Measurements from ENCODE around the gene ATP10B. TPM values are rescaled to one million over a fixed set of nuclear protein-coding genes. Genes with fewer than 3 reads are reported as not detected.

ATP10B gene
- total and polyA plus RNA-seq, 2 experiments from 2014 or later, result not detected

DNA sequence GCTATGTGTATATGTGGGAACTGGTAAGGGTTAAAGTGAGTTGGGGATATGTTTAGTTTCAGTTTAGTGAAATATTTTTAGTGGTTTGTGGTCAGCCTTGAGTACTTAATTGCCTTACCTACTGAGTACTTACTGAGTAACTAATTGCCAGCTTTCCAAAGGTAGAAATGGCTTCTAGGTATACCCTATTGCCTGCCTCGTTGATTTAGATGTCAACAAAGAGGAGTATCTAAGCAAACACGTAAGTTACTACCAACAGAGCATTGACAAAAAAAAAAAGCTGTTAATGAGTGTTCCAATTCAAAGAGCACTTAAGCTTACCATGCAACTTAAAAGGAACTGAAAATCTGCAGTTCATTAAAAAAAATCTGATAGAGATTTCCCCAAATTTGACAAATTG is 8.8 kb downstream of the ATP10B start:
- no peak for DNase-seq
- H3K9me2 ChIP-seq (ENCODE audit: insufficient read depth), result no peaks in the 10 kb centered on the region
- WGBS, 2 experiments (ENCODE audit: low coverage in 1 of 2, low lambda C conversion rate in 2 of 2, missing lambda C conversion rate in 2 of 2), result 1 to 2% methylated on average over 2 of the region's 2 CpGs
- H3K4me2 ChIP-seq (ENCODE audit: unreplicated experiment), result no peak overlapping the region
- H4K20me1 ChIP-seq (ENCODE audit: insufficient read depth), result no peaks in the 10 kb centered on the region
- H3K4me3 ChIP-seq, result no peak overlapping the region
- H2AFZ ChIP-seq, result no peak overlapping the region
- in situ Hi-C loops (cut with MboI), result no loop called here
- no peak overlapping the region for H3K27ac ChIP-seq
- H3K79me2 ChIP-seq (ENCODE audit: insufficient read depth), result no peaks in the 10 kb centered on the region
- no peaks in the 10 kb centered on the region for H3K4me1 ChIP-seq (ENCODE audit: insufficient read depth)
- H3K36me3 ChIP-seq (ENCODE audit: low read depth), result no peaks in the 10 kb centered on the region
- no peak for TF ChIP-seq EZH2phosphoT487 (IDR thresholded peaks at IDR 0.05; ENCODE audit: insufficient read depth, low read depth)
- no peak for TF ChIP-seq EZH2 (IDR thresholded peaks at IDR 0.05; ENCODE audit: insufficient read depth, poor library complexity, severe bottlenecking)
- H3K9ac ChIP-seq, result no peak overlapping the region
- H3F3A ChIP-seq (ENCODE audit: insufficient read depth), result no peaks in the 10 kb centered on the region
- H3K9me3 ChIP-seq (ENCODE audit: low read depth), result no peaks in the 10 kb centered on the region
- no peaks in the 10 kb centered on the region for H3K27me3 ChIP-seq (replicated peaks; ENCODE audit: insufficient read depth)

DNA sequence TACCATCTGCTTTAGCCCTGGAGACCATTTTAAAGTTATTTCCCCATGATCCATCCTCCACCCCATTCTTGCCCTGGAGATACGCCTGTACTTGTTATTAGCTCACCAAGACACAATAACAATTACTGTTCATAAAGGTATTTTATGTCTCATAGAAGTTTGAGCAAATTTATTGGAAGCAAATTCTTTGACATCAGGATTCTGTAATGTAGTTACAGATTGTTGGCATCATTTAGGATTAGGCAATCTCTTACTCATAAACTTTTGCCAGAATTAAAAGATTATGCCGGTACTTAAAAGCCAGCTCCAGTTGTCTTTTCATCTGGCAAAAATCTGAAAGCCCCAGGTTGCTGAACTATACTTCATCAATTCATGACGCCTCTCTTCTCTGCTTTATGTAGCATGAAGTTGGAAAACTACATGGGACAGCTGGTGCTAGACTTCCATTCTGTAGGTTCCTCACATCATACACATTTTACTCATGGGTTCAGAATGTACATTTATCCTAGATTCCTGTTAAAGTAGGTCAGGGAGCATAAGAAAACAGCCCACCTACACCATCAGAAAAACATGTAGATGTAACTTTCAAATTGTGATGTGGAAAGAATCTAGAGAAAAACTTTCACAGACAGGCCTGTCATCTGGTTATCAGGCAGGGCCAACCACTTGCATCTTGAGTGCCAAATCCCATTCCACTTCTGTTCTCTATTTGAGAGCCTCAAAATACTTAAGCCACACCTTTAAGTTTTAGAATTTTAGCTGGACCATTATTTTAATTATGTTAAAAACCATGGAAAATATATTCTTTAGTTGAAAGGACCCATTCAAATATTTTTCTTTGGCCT is 14.0 kb downstream of the ATP10B start:
- TF ChIP-seq EZH2 (IDR thresholded peaks at IDR 0.05; ENCODE audit: insufficient read depth, poor library complexity, severe bottlenecking) (no peak), EZH2phosphoT487 (IDR thresholded peaks at IDR 0.05; ENCODE audit: insufficient read depth, low read depth) (no peak)
- in situ Hi-C loops (cut with MboI), result no loop called here
- DNase-seq, result peak; percentile 47

DNA sequence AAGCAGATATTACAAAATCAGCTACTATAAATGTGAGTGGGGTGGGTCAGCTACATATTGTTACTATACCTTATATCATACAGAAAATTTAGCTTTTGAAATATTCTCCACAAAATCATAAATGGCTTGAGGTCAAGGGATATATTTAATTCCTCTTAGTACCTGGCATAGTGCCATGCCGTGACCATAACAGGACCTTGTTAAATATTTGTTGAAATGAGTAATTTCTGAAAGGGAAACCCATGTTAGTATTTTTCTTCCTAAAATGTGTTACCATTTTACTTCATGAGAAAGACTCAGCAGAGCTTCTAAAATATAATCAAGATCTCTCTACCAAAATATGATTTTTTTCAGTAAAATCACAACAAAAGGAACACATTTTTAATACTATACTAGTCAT is 14.8 kb downstream of the ATP10B start:
- H3K27me3 ChIP-seq (replicated peaks; ENCODE audit: insufficient read depth), result no peaks in the 10 kb centered on the region
- H3K9me2 ChIP-seq (ENCODE audit: insufficient read depth), result no peaks in the 10 kb centered on the region
- no peak overlapping the region for H3K27ac ChIP-seq
- no peaks in the 10 kb centered on the region for H3F3A ChIP-seq (ENCODE audit: insufficient read depth)
- no peaks in the 10 kb centered on the region for H3K79me2 ChIP-seq (ENCODE audit: insufficient read depth)
- no peak overlapping the region for H2AFZ ChIP-seq
- DNase-seq, result no peak
- H3K4me1 ChIP-seq (ENCODE audit: insufficient read depth), result no peaks in the 10 kb centered on the region
- no peak overlapping the region for H3K9ac ChIP-seq
- no peaks in the 10 kb centered on the region for H4K20me1 ChIP-seq (ENCODE audit: insufficient read depth)
- WGBS, 2 experiments (ENCODE audit: low coverage in 1 of 2, low lambda C conversion rate in 2 of 2, missing lambda C conversion rate in 2 of 2), result 0% methylated on average over 1 of the region's 1 CpG
- H3K4me2 ChIP-seq (ENCODE audit: unreplicated experiment), result no peak overlapping the region
- in situ Hi-C loops (cut with MboI), result no loop called here
- no peaks in the 10 kb centered on the region for H3K36me3 ChIP-seq (ENCODE audit: low read depth)
- TF ChIP-seq EZH2 (IDR thresholded peaks at IDR 0.05; ENCODE audit: insufficient read depth, poor library complexity, severe bottlenecking) (no peak), EZH2phosphoT487 (IDR thresholded peaks at IDR 0.05; ENCODE audit: insufficient read depth, low read depth) (no peak)
- H3K9me3 ChIP-seq (ENCODE audit: low read depth), result no peaks in the 10 kb centered on the region
- H3K4me3 ChIP-seq, result no peak overlapping the region

More for the DNA sequence above, 14.0 kb downstream of the ATP10B start:
- Histone ChIP-seq H3K4me3 (no peak overlapping the region), H3K9me2 (ENCODE audit: insufficient read depth) (no peaks in the 10 kb centered on the region), H3F3A (ENCODE audit: insufficient read depth) (no peaks in the 10 kb centered on the region), H3K4me2 (ENCODE audit: unreplicated experiment) (no peak overlapping the region), H4K20me1 (ENCODE audit: insufficient read depth) (no peaks in the 10 kb centered on the region), H3K4me1 (ENCODE audit: insufficient read depth) (no peaks in the 10 kb centered on the region), H3K9me3 (ENCODE audit: low read depth) (no peaks in the 10 kb centered on the region), H2AFZ (no peak overlapping the region), H3K79me2 (ENCODE audit: insufficient read depth) (no peaks in the 10 kb centered on the region), H3K36me3 (ENCODE audit: low read depth) (no peaks in the 10 kb centered on the region), H3K27me3 (replicated peaks; ENCODE audit: insufficient read depth) (no peaks in the 10 kb centered on the region), H3K9ac (no peak overlapping the region), H3K27ac (no peak overlapping the region)
- 1 to 7% methylated on average over 3 of the region's 3 CpGs for WGBS, 2 experiments (ENCODE audit: low coverage in 1 of 2, low lambda C conversion rate in 2 of 2, missing lambda C conversion rate in 2 of 2)

DNA sequence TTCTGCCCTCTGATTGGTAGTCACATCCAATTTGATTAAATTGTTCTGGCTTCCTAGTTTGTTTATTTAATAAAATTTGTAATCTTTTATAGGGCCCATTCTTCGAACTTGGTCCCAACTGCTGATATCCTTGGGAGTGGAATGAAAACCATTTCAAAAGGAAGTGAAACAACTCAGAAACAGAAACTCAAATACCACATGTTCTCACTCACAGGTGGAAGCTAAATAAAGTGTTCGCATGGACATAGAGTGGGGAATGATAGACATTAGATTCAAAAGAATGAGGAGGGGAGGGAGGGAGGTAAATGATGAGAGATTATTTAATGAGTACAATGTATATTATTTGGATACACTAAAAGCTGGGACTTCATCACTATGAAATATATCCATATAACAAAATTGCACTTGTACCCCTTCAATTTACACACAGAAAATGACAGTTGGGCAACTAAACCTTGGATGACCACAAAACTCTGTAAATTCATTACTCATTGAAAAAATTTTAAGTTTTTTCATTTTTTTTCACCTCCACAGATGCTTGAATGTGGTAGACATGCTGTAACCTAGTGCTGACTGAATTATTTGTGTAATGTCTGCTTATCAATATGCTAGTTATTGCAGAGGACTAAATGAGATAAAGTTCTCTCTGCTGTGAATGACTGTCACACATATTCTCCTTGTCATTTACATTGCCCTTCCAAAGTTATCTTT is 16.0 kb downstream of the ATP10B start:
- Histone ChIP-seq H2AFZ (no peak overlapping the region), H3K9ac (no peak overlapping the region), H3K27me3 (replicated peaks; ENCODE audit: insufficient read depth) (no peaks in the 10 kb centered on the region), H3F3A (ENCODE audit: insufficient read depth) (no peaks in the 10 kb centered on the region), H4K20me1 (ENCODE audit: insufficient read depth) (no peaks in the 10 kb centered on the region), H3K9me3 (ENCODE audit: low read depth) (no peaks in the 10 kb centered on the region), H3K4me3 (no peak overlapping the region), H3K9me2 (ENCODE audit: insufficient read depth) (no peaks in the 10 kb centered on the region), H3K27ac (no peak overlapping the region), H3K79me2 (ENCODE audit: insufficient read depth) (no peaks in the 10 kb centered on the region), H3K4me1 (ENCODE audit: insufficient read depth) (no peaks in the 10 kb centered on the region), H3K4me2 (ENCODE audit: unreplicated experiment) (no peak overlapping the region), H3K36me3 (ENCODE audit: low read depth) (no peaks in the 10 kb centered on the region)
- no peak for TF ChIP-seq EZH2 (IDR thresholded peaks at IDR 0.05; ENCODE audit: insufficient read depth, poor library complexity, severe bottlenecking)
- TF ChIP-seq EZH2phosphoT487 (IDR thresholded peaks at IDR 0.05; ENCODE audit: insufficient read depth, low read depth), result no peak
- in situ Hi-C loops (cut with MboI), result no loop called here
- DNase-seq, result no peak
- WGBS, 2 experiments (ENCODE audit: low coverage in 1 of 2, low lambda C conversion rate in 2 of 2, missing lambda C conversion rate in 2 of 2), result 46 to 60% methylated on average over 2 of the region's 2 CpGs

Measured in GM23248 (cell line).